Fibroblast of villous mesenchyme (primary cell): ENCODE data around the gene ZFPM1. TPM values are rescaled to one million over a fixed set of nuclear protein-coding genes. Genes with fewer than 3 reads are reported as not detected.

Experiments used
- DNase-seq: peaks from one replicate; pipeline ENCODE4 v3.0.0-alpha.2; 2010; ENCODE audit warnings: low read depth
- H3K4me3 ChIP-seq: 2 replicates; pipeline ENCODE4 v1.5.1; 2011; ENCODE audit warnings: low read depth, mild to moderate bottlenecking, low read length
- CTCF ChIP-seq: IDR thresholded peaks from 2 replicates; pipeline ENCODE4 v1.5.1; 2012; ENCODE audit warnings: low read depth, mild to moderate bottlenecking, low read length; ENCODE audit not compliant: insufficient read depth
- small RNA-seq: library from RNA; depleted of rRNA; stranded (forward); fragments of <200 nt; gene quantifications from one replicate; pipeline ENCODE3, GENCODE V24; 2012
- total RNA-seq: library from RNA; depleted of rRNA; stranded (reverse); fragments of >200 nt; gene quantifications from 2 replicates; pipeline ENCODE4 v1.2.3, GENCODE V29; 2012

ZFPM1 gene
- total RNA-seq, 1 donor, result 2.6 TPM

GRCh38 chr16:88581033-88581432, 128.0 kb downstream of the ZFPM1 start:
- DNase-seq, result no peak
- H3K4me3 ChIP-seq, result no peak overlapping the region
- no peak for TF ChIP-seq CTCF

- no peak for DNase-seq
- no peak overlapping the region for H3K4me3 ChIP-seq
- no peak for TF ChIP-seq CTCF
These were observed 130.0 kb downstream of the ZFPM1 start for GRCh38 chr16:88582912-88583575.

GRCh38 chr16:88584676-88585075, 131.6 kb downstream of the ZFPM1 start:
- no peak overlapping the region for H3K4me3 ChIP-seq
- TF ChIP-seq CTCF, result no peak
- DNase-seq, result no peak

GRCh38 chr16:88585269-88585668, 132.2 kb downstream of the ZFPM1 start:
- no peak for DNase-seq
- no peak overlapping the region for H3K4me3 ChIP-seq
- TF ChIP-seq CTCF, result no peak

GRCh38 chr16:88585927-88586581, 133.0 kb downstream of the ZFPM1 start:
- H3K4me3 ChIP-seq, result no peak overlapping the region
- TF ChIP-seq CTCF, result no peak
- DNase-seq, result no peak

Small RNA genes within 50 kb of the gene (small RNA-seq; reads per million reads assigned to genes)
- not detected for gene MIR5189

Other genes with a start within 250 kb of the ZFPM1 start
- 6.0 and 9.7 TPM in 2 replicates for gene ZNF469, start 70.3 kb upstream of the ZFPM1 start, total RNA-seq
- gene ZC3H18, start 117.1 kb downstream of the ZFPM1 start, total RNA-seq, result 12.6 and 17.7 TPM in 2 replicates
- gene IL17C, start 185.3 kb downstream of the ZFPM1 start, total RNA-seq, result not detected in 2 replicates
- gene CYBA, start 197.8 kb downstream of the ZFPM1 start, total RNA-seq, result 152 and 167 TPM in 2 replicates
- 111 and 124 TPM in 2 replicates for gene MVD, start 209.8 kb downstream of the ZFPM1 start, total RNA-seq
- not detected in 2 replicates for gene SNAI3, start 233.2 kb downstream of the ZFPM1 start, total RNA-seq